Measurements from ENCODE around the gene UGT1A9.

UGT1A9 gene

DNA sequence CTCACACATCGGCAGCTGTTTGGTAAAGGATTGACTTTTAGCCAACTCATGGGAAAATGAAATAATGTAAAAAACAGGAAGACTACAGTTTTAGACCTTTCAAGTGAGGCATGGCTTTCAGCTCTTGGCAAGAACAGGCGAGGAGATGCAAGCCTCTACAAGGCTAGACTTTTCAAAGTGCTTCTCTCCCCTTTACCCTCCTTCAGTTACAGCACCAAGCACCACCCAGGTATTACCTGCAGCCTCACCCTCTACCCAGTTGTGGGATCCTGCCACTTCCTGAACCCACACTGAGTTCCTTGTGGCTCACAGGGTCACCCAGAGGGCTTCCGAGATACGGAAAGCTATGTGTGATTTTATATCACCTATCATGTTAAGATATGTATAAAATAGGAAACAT is 20.7 kb upstream of the UGT1A9 start:
- DNase-seq, result no peak
- Histone ChIP-seq H3F3A (ENCODE audit: insufficient read depth, low read length) (no peaks in the 10 kb centered on the region), H3K4me1 (ENCODE audit: low read length) (no peaks in the 10 kb centered on the region), H3K9me2 (replicated peaks; ENCODE audit: insufficient read depth, low read length) (no peaks in the 10 kb centered on the region), H3K79me2 (ENCODE audit: low read length) (no peaks in the 10 kb centered on the region), H4K20me1 (ENCODE audit: insufficient read depth, low read length) (no peaks in the 10 kb centered on the region), H3K4me3 (ENCODE audit: low read length) (no peak overlapping the region), H3K36me3 (replicated peaks; ENCODE audit: insufficient read depth, low read length) (no peaks in the 10 kb centered on the region), H3K4me2 (ENCODE audit: low read depth, low read length) (no peak overlapping the region), H2AFZ (ENCODE audit: low read length) (no peak overlapping the region), H3K9ac (ENCODE audit: low read length) (no peak overlapping the region), H3K27me3 (replicated peaks; ENCODE audit: insufficient read depth, low read length) (no peaks in the 10 kb centered on the region), H3K27ac (ENCODE audit: low read length) (no peak overlapping the region), H3K9me3 (replicated peaks; ENCODE audit: insufficient read depth, low read length) (no peaks in the 10 kb centered on the region)
- TF ChIP-seq EZH2 (optimal IDR thresholded peaks at IDR 0.05; ENCODE audit: low read depth, low read length) (no peak), EZH2phosphoT487 (IDR thresholded peaks at IDR 0.05; ENCODE audit: low read length) (no peak)
- TF ChIP-seq, protein P1, sequence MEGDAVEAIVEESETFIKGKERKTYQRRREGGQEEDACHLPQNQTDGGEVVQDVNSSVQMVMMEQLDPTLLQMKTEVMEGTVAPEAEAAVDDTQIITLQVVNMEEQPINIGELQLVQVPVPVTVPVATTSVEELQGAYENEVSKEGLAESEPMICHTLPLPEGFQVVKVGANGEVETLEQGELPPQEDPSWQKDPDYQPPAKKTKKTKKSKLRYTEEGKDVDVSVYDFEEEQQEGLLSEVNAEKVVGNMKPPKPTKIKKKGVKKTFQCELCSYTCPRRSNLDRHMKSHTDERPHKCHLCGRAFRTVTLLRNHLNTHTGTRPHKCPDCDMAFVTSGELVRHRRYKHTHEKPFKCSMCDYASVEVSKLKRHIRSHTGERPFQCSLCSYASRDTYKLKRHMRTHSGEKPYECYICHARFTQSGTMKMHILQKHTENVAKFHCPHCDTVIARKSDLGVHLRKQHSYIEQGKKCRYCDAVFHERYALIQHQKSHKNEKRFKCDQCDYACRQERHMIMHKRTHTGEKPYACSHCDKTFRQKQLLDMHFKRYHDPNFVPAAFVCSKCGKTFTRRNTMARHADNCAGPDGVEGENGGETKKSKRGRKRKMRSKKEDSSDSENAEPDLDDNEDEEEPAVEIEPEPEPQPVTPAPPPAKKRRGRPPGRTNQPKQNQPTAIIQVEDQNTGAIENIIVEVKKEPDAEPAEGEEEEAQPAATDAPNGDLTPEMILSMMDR (IDR thresholded peaks at IDR 0.05; ENCODE audit: low read length), result no peak

DNA sequence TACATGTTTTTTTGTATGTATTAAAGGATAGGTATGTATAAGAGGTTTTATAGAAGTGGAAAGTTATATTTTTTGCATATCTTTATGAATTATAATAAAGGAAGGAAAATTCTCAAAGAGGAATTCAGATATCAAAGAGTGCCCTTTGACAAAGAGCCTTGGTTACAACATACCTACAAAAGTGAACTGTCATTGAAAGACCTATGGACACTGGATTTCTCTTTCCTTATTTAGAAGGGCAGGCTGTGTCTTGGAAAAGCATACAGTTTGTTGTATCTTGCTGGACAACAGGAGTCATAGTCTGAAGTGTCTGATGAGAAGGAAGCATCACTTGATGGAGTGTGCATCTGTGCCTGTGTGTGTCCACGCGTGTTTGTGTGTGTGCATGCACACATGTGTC is 20.3 kb upstream of the UGT1A9 start:
- H3K27ac ChIP-seq (ENCODE audit: low read length), result no peak overlapping the region
- no peak overlapping the region for H2AFZ ChIP-seq (ENCODE audit: low read length)
- H3K4me2 ChIP-seq (ENCODE audit: low read depth, low read length), result no peak overlapping the region
- H3K79me2 ChIP-seq (ENCODE audit: low read length), result no peaks in the 10 kb centered on the region
- H4K20me1 ChIP-seq (ENCODE audit: insufficient read depth, low read length), result no peaks in the 10 kb centered on the region
- DNase-seq, result no peak
- TF ChIP-seq EZH2phosphoT487 (IDR thresholded peaks at IDR 0.05; ENCODE audit: low read length) (no peak), EZH2 (optimal IDR thresholded peaks at IDR 0.05; ENCODE audit: low read depth, low read length) (no peak)
- TF ChIP-seq, protein P1 (IDR thresholded peaks at IDR 0.05; ENCODE audit: low read length), result no peak
- H3K9ac ChIP-seq (ENCODE audit: low read length), result no peak overlapping the region
- H3K4me1 ChIP-seq (ENCODE audit: low read length), result no peaks in the 10 kb centered on the region
- H3K27me3 ChIP-seq (replicated peaks; ENCODE audit: insufficient read depth, low read length), result no peaks in the 10 kb centered on the region
- no peaks in the 10 kb centered on the region for H3K9me2 ChIP-seq (replicated peaks; ENCODE audit: insufficient read depth, low read length)
- no peak overlapping the region for H3K4me3 ChIP-seq (ENCODE audit: low read length)
- H3K36me3 ChIP-seq (replicated peaks; ENCODE audit: insufficient read depth, low read length), result no peaks in the 10 kb centered on the region
- H3F3A ChIP-seq (ENCODE audit: insufficient read depth, low read length), result no peaks in the 10 kb centered on the region
- no peaks in the 10 kb centered on the region for H3K9me3 ChIP-seq (replicated peaks; ENCODE audit: insufficient read depth, low read length)

DNA sequence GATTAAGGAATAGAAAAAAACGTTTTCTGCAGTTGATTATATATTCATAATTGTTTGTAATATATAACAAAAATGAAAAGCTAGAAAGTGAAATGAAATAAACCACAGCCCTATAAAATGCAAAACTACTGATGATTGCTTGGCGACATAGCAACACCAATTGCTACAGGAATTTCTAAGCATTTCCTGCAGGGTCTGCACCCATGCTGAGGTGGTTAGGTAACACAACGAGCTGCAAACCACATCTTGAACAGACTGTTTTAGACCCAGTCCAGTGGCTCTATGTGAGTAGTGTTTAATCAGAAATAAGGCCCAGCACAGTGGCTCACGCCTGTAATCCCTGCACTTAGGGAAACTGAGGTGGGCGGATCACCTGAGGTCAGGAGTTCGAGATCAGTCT is 17.2 kb upstream of the UGT1A9 start:
- Histone ChIP-seq H3K79me2 (ENCODE audit: low read length) (no peaks in the 10 kb centered on the region), H3F3A (ENCODE audit: insufficient read depth, low read length) (no peaks in the 10 kb centered on the region), H3K9ac (ENCODE audit: low read length) (no peak overlapping the region), H3K4me3 (ENCODE audit: low read length) (no peak overlapping the region), H3K4me2 (ENCODE audit: low read depth, low read length) (no peak overlapping the region), H3K27ac (ENCODE audit: low read length) (no peak overlapping the region), H2AFZ (ENCODE audit: low read length) (no peak overlapping the region), H3K9me3 (replicated peaks; ENCODE audit: insufficient read depth, low read length) (no peaks in the 10 kb centered on the region), H4K20me1 (ENCODE audit: insufficient read depth, low read length) (no peaks in the 10 kb centered on the region), H3K27me3 (replicated peaks; ENCODE audit: insufficient read depth, low read length) (no peaks in the 10 kb centered on the region), H3K9me2 (replicated peaks; ENCODE audit: insufficient read depth, low read length) (no peaks in the 10 kb centered on the region), H3K4me1 (ENCODE audit: low read length) (no peaks in the 10 kb centered on the region), H3K36me3 (replicated peaks; ENCODE audit: insufficient read depth, low read length) (no peaks in the 10 kb centered on the region)
- TF ChIP-seq EZH2 (optimal IDR thresholded peaks at IDR 0.05; ENCODE audit: low read depth, low read length), result no peak
- TF ChIP-seq, protein P1 (IDR thresholded peaks at IDR 0.05; ENCODE audit: low read length), result no peak
- TF ChIP-seq EZH2phosphoT487 (IDR thresholded peaks at IDR 0.05; ENCODE audit: low read length), result no peak
- DNase-seq, result no peak

All from MM.1S (cell line).